IMR-90 (cell line): ENCODE results near the gene PTPRN2. TPM values are rescaled to one million over a fixed set of nuclear protein-coding genes. Genes with fewer than 3 reads are reported as not detected.

Source experiments
- ATAC-seq: fragments of 200-7000 bp; cut with Tn5 transposase; 2 replicates; pipeline ENCODE4 v1.9.1; 2020; ENCODE audit warnings: low read depth, mild to moderate bottlenecking, moderate library complexity
- BruUV-seq: library from RNA; stranded (reverse); fragments of 400-500 nt; replicated peaks from 2 replicates; lab custom pipeline; 2021; lab: Mats Ljungman, UMichigan
- CTCF ChIA-PET: fragments of 300-600 bp; formaldehyde crosslinking; extraction: SDS; loops from one replicate; lab custom pipeline; 2021; ENCODE audit warnings: antibody characterized with exemption; lab: Yijun Ruan, JAX
- POLR2A ChIA-PET: fragments of 300-600 bp; sonication (Branson Sonifier 250); formaldehyde crosslinking; loops from one replicate; lab custom pipeline; 2022; ENCODE audit warnings: antibody characterized with exemption; ENCODE audit not compliant: unreplicated experiment; lab: Charles Lee
- DNase-seq: peaks from one replicate; pipeline ENCODE4 v3.0.0; 2013
- H2AFZ ChIP-seq: replicated peaks from 2 replicates; pipeline ENCODE3; 2013; ENCODE audit warnings: low read length, mild to moderate bottlenecking; ENCODE audit not compliant: poor library complexity
- H2AK5ac ChIP-seq: 2 replicates; pipeline ENCODE4 v1.6.1; 2013; ENCODE audit warnings: low read depth, low read length, inconsistent platforms
- H2AK9ac ChIP-seq: replicated peaks from 2 replicates; pipeline ENCODE3; 2013; ENCODE audit warnings: mild to moderate bottlenecking, low read depth, low read length, moderate library complexity; ENCODE audit not compliant: poor library complexity
- H2BK120ac ChIP-seq: 2 replicates; pipeline ENCODE4 v1.6.1; 2013; ENCODE audit warnings: low read depth, low read length, inconsistent platforms
- H2BK15ac ChIP-seq: 3 replicates; pipeline ENCODE4 v1.6.1; 2013; ENCODE audit warnings: low read depth, low read length, inconsistent platforms
- H2BK20ac ChIP-seq: 2 replicates; pipeline ENCODE4 v1.6.1; 2013; ENCODE audit warnings: low read depth, mild to moderate bottlenecking, inconsistent platforms, low read length, moderate library complexity
- H2BK5ac ChIP-seq: 2 replicates; pipeline ENCODE4 v1.6.1; 2013; ENCODE audit warnings: mild to moderate bottlenecking, low read depth, low read length, inconsistent platforms; ENCODE audit not compliant: poor library complexity, severe bottlenecking
- H3K14ac ChIP-seq: replicated peaks from 2 replicates; pipeline ENCODE4 v1.6.1; 2013; ENCODE audit warnings: low read depth, low read length, inconsistent platforms
- H3K18ac ChIP-seq: 2 replicates; pipeline ENCODE4 v1.6.1; 2013; ENCODE audit warnings: low read depth, low read length, control low read depth
- H3K23ac ChIP-seq: 2 replicates; pipeline ENCODE4 v1.6.1; 2013; ENCODE audit warnings: low read depth, low read length, inconsistent platforms
- H3K27ac ChIP-seq: 2 replicates; pipeline ENCODE4 v1.5.1; 2013; ENCODE audit warnings: mild to moderate bottlenecking, control low read depth, low read length; ENCODE audit not compliant: insufficient read depth
- H3K27me3 ChIP-seq: 2 replicates; pipeline ENCODE4 v1.6.1; 2013; ENCODE audit warnings: low read length; ENCODE audit not compliant: control insufficient read depth, insufficient read depth
- H3K36me3 ChIP-seq: 2 replicates; pipeline ENCODE4 v1.6.1; 2013; ENCODE audit warnings: low read length, mixed read lengths; ENCODE audit not compliant: control insufficient read depth, insufficient read depth
- H3K4ac ChIP-seq: 2 replicates; pipeline ENCODE4 v1.6.1; 2013; ENCODE audit warnings: low read depth, low read length, inconsistent platforms
- H3K4me1 ChIP-seq: 2 replicates; pipeline ENCODE4 v1.6.1; 2013; ENCODE audit warnings: low read length, mixed read lengths; ENCODE audit not compliant: control insufficient read depth, insufficient read depth
- H3K4me2 ChIP-seq: 2 replicates; pipeline ENCODE4 v1.6.1; 2013; ENCODE audit warnings: low read depth, mild to moderate bottlenecking, control low read depth, low read length, moderate library complexity
- H3K4me3 ChIP-seq: 2 replicates; pipeline ENCODE4 v1.5.1; 2013; ENCODE audit warnings: low read depth, mild to moderate bottlenecking, control low read depth, low read length, moderate library complexity; ENCODE audit not compliant: insufficient read depth
- H3K56ac ChIP-seq: 2 replicates; pipeline ENCODE4 v1.6.1; 2013; ENCODE audit warnings: low read length, inconsistent platforms; ENCODE audit not compliant: insufficient read depth; ENCODE audit errors: extremely low read depth
- H3K79me1 ChIP-seq, 2 experiments: 2 replicates each; pipeline ENCODE4 v1.6.1; 2013; ENCODE audit warnings: low read length in 2 of 2, inconsistent platforms in 1 of 2, low read depth in 1 of 2
- H3K9ac ChIP-seq: 2 replicates; pipeline ENCODE4 v1.6.1; 2013; ENCODE audit warnings: low read depth, low read length, control low read depth
- H3K9me1 ChIP-seq: 2 replicates; pipeline ENCODE4 v1.6.1; 2013; ENCODE audit warnings: low read length, inconsistent platforms; ENCODE audit not compliant: insufficient read depth
- H3K9me3 ChIP-seq: 2 replicates; pipeline ENCODE4 v1.6.1; 2013; ENCODE audit warnings: low read length; ENCODE audit not compliant: control insufficient read depth, insufficient read depth
- H4K20me1 ChIP-seq: 2 replicates; pipeline ENCODE4 v1.6.1; 2013; ENCODE audit warnings: low read length, inconsistent platforms; ENCODE audit not compliant: insufficient read depth
- H4K5ac ChIP-seq: 2 replicates; pipeline ENCODE4 v1.6.1; 2013; ENCODE audit warnings: mild to moderate bottlenecking, low read depth, low read length, control low read depth
- H4K8ac ChIP-seq, 2 experiments: 2 replicates each; pipeline ENCODE4 v1.6.1; 2013; ENCODE audit warnings: low read depth in 2 of 2, low read length in 2 of 2, control low read depth in 1 of 2, inconsistent platforms in 1 of 2
- H4K91ac ChIP-seq: 2 replicates; pipeline ENCODE4 v1.6.1; 2013; ENCODE audit warnings: low read depth, low read length, inconsistent platforms; ENCODE audit not compliant: insufficient read depth
- MAFK ChIP-seq: IDR thresholded peaks from 2 replicates; pipeline ENCODE4 v1.6.1; 2012; ENCODE audit warnings: low read depth, low read length, improper control_type of control experiment
- MXI1 ChIP-seq: IDR thresholded peaks from 2 replicates; pipeline ENCODE4 v1.6.1; 2012; ENCODE audit warnings: low read depth, mild to moderate bottlenecking, low read length, moderate library complexity, borderline replicate concordance
- WGBS, 2 experiments: methylation state at CpG; one replicate each; pipeline versions ENCODE4 v1.1.5 to v1.1.7; 2013; ENCODE audit warnings: missing lambda C conversion rate in 2 of 2; ENCODE audit not compliant: insufficient read length in 1 of 2; ENCODE audit errors: extremely low coverage in 2 of 2; 5-methylcytosine and 5-hydroxymethylcytosine counted together
- dilution Hi-C: fragments of 300-500 bp; cut with HindIII; formaldehyde crosslinking; loops from one replicate; pipeline ENCODE4 v1.14.3; 2018; ENCODE audit warnings: low sequenced_read_pairs; ENCODE audit not compliant: unreplicated experiment
- in situ Hi-C: fragments of 300-500 bp; cut with MboI; formaldehyde crosslinking; loops from 3 replicates; pipeline ENCODE4 v1.14.3; 2019; ENCODE audit warnings: low sequenced_read_pairs, inconsistent platforms, mixed read lengths
- intact Hi-C: fragments of 100-400 bp; cut with micrococcal nuclease; formaldehyde crosslinking; loops from 2 replicates; pipeline ENCODE4 v1.10.0; 2022
- polyA plus RNA-seq, 3 experiments: library from polyadenylated mRNA; depleted of rRNA; stranded (reverse); fragments of >200 nt; gene quantifications; 2 replicates each; pipeline ENCODE4 v1.2.3, GENCODE V29; 2012; ENCODE audit warnings: low replicate concordance in 1 of 3
- total RNA-seq: library from RNA; depleted of rRNA; stranded (reverse); fragments of >200 nt; gene quantifications from 2 replicates; pipeline ENCODE4 v1.2.3, GENCODE V29; 2012

The PTPRN2 gene
- total and polyA plus RNA-seq, 2 of the 4 experiments (the other 2 are of a cell fraction): 0.03 TPM; not detected in 1

GRCh38 chr7:158126661-158127060 lies 461.0 kb downstream of the PTPRN2 start:
- H3K4me1 ChIP-seq: no peaks in the 10 kb centered on the region
- no peak overlapping the region for H3K27ac ChIP-seq
- H2BK120ac ChIP-seq: no peak overlapping the region
- H3K9ac ChIP-seq: no peak overlapping the region
- no peak overlapping the region for H3K56ac ChIP-seq
- H3K14ac ChIP-seq: no peak overlapping the region
- H3K27me3 ChIP-seq: no peaks in the 10 kb centered on the region
- no peak overlapping the region for H3K4me2 ChIP-seq
- H4K5ac ChIP-seq: no peak overlapping the region
- H3K79me1 ChIP-seq: no peaks in the 10 kb centered on the region
- POLR2A ChIA-PET: no interaction called here
- H2AK5ac ChIP-seq: no peak overlapping the region
- in situ Hi-C loops (no loop called here), intact Hi-C loops (no loop called here), dilution Hi-C loops (no loop called here)
- no peak for ATAC-seq
- H3K4me3 ChIP-seq: no peak overlapping the region
- no peaks in the 10 kb centered on the region for H3K9me1 ChIP-seq
- H2BK20ac ChIP-seq: no peak overlapping the region
- H2AFZ ChIP-seq: no peak overlapping the region
- H3K23ac ChIP-seq: no peak overlapping the region
- no peak overlapping the region for H2BK15ac ChIP-seq
- no CpG with 5 or more reads among the region's 15 CpGs for WGBS, 2 experiments
- peaks cover 56% of the 10 kb centered on the region for H3K9me3 ChIP-seq
- H3K4ac ChIP-seq: no peak overlapping the region
- H4K91ac ChIP-seq: no peak overlapping the region
- no peaks in the 10 kb centered on the region for H4K20me1 ChIP-seq
- no peak for DNase-seq
- H4K8ac ChIP-seq: no peak overlapping the region
- no peak overlapping the region for H2BK5ac ChIP-seq
- H3K18ac ChIP-seq: no peak overlapping the region
- no peaks in the 10 kb centered on the region for H3K36me3 ChIP-seq
- no peak overlapping the region for H2AK9ac ChIP-seq
- no TSS peak for BruUV-seq
- CTCF ChIA-PET: no interaction called here
- TF ChIP-seq MAFK: no peak
- TF ChIP-seq MXI1: no peak
